HG02623 (cell line): Measurements from ENCODE around the gene TRPC6.
"Not testable (repeated sequence)": the region's sequence is repeated elsewhere in the genome, so short reads cannot be mapped to it uniquely, and the experiment has no call there.

Source experiments
- ATAC-seq: cut with Tn5 transposase; IDR thresholded peaks from one replicate; pipeline ENCODE4 v1.9.1; 2021; ENCODE audit warnings: moderate library complexity; ENCODE audit not compliant: unreplicated experiment

Gene TRPC6

GRCh38 chr11:101456812-101457211 lies 127.0 kb downstream of the TRPC6 start:
- ATAC-seq, result no peak

GRCh38 chr11:101453682-101454081 lies 130.1 kb downstream of the TRPC6 start:
- ATAC-seq, result no peak

DNA sequence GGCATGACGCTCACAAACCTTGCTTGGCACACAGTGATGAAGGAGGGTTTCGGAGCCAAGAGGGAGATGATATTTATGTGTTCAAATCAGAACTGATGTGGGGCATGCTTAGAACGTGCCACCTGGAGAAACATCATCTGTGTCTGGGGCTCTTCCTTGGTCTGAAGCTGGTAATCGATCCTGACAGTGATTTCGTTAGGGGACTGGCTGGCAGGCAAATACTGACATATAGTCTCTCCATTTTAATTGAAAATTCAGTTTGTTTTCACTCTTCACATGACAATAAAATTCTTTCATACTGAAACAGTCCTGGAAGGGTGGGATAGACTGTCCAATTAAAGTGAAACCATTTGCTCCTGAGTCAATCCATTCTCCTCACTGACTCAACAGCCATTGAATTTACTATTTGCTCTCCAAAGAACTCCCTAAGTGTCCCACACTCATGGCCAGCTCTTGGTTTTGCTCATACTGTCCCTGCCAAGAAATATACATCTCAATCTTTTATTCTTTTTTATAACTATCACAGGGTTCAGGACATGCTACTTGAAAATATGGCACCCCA lies 134.8 kb downstream of the TRPC6 start:
- ATAC-seq, result no peak

DNA sequence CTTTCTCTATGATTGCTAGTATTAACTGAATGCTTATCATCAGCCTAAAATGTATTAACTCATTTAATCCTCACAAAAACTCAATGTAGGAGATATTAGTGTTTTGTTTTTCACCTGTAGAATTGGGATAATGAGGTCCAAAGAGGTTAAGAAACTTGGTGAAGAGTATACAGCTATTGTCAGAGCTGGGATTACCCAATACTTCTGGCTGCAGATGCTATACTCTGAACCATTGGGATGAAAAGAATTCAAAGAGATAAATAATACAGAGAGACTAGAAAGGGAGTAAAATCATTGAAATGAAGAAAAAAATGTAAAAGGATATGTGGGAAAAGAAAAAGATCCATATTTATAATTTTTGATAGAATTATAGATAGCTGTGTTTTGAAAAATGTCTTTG lies 137.1 kb downstream of the TRPC6 start:
- ATAC-seq, result no peak

- ATAC-seq, result no peak
Measured at GRCh38 chr11:101446238-101446637, 137.6 kb downstream of the TRPC6 start.

GRCh38 chr11:101445761-101446160 lies 138.0 kb downstream of the TRPC6 start:
- no peak for ATAC-seq

GRCh38 chr11:101444851-101445250 lies 139.0 kb downstream of the TRPC6 start:
- no peak for ATAC-seq

DNA sequence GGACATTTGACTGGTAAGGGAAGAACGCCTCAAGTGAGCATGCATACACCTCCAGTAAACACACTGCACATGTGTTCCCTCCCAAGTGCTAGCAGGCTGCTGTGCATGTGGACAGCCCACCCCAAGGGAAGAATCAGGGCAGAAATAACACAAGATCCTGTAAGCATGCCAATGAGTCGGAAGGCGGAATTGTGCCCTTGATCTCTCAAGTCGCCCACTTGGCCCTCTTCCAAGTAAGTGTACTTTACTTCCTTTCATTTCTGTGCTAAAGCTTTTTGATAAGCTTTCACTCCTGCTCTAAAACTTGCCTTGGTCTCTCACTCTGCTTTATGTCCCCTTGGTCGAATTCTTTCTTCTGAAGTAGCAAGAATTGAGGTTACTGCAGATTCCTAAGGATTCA lies 139.6 kb downstream of the TRPC6 start:
- no peak for ATAC-seq

DNA sequence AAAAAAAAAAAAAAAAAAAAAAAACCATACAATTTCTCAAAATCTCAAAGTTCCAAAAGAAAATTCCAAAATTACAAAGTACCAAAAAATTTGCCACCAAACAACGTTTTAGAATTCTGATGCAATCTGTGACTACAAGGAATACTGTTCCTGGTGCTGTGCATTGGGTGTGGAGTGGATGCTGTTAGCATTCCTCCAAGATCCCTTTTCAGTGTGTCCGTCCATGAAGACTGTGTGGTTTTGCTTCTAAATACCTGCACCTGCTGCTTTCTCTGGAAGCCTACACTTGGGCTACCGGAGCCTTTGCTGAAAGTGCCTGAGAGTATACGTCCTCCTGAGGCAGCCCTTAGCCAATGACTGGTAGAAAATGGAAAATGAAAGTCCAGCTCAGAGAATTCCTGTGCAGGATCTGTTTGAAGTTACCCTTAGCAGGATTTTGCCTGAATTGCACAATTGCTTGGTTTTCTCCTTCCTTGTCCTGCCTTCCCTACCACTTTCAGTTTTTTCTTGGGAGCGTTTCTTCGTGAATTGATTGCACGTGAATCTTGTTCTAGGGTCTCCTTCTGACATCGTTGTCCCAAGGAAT lies 140.8 kb downstream of the TRPC6 start:
- no peak for ATAC-seq

DNA sequence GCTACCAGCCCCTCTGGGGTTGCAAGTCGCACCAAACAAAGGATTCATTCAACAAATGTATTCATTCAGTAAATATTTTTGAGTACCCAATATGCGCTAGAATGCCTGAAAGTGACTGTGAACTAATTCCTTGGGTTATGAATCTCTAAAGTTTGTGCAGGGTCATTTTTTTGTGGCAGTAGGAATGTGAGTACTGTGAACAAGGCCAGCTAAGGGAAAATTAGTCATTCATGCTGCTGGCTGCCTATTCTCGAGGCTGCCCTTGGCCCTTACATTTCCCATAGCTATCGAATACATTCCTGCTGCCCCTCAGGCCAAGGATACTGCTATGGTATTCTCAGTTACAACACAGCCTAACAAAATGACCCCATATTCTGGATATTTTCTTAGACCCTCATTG lies 141.6 kb downstream of the TRPC6 start:
- no peak for ATAC-seq

- ATAC-seq, result no peak
Measured at GRCh38 chr11:101441747-101442146, 142.1 kb downstream of the TRPC6 start.

DNA sequence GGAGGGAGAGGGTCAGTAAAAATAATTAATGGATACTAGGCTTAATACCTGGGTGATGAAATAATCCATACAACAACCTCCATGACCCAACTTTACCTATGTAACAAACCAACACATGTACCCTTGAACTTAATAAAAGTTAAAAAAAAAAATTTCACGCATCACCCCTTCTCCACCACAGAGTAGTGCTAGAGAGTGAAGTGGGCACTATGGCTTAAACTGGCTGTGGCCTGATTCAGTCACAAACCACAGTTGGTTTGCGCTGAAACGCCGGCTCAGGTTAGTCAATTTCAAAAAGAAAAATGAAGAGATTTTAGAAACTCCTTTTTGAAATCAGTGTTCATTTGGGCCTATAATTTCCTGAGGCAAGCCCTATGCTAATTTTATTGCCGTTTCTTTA lies 144.3 kb downstream of the TRPC6 start:
- ATAC-seq, result no peak

DNA sequence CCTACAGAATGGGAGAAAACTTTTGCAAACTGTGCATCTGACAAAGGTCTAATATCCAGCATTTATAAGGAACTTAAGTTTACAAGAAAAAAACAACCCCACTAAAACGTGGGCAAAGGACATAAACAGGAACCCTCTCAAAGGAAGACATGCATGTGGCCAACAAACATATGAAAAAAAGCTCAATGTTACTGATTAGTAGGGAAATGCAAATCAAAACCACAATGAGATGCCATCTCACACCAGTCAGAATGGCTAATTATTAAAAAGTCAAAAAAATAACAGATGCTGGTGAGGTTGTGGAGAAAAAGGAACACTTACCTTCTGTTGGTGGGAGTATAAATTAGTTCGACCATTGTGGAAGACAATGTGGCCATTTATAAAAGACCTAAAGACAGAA lies 145.1 kb downstream of the TRPC6 start:
- not testable (repeated sequence) for ATAC-seq

- no peak for ATAC-seq
Measured at GRCh38 chr11:101438126-101438525, 145.7 kb downstream of the TRPC6 start.

- ATAC-seq, result no peak
Measured at GRCh38 chr11:101436511-101437142, 147.2 kb downstream of the TRPC6 start.

- no peak for ATAC-seq
Measured at GRCh38 chr11:101435408-101435973, 148.3 kb downstream of the TRPC6 start.

DNA sequence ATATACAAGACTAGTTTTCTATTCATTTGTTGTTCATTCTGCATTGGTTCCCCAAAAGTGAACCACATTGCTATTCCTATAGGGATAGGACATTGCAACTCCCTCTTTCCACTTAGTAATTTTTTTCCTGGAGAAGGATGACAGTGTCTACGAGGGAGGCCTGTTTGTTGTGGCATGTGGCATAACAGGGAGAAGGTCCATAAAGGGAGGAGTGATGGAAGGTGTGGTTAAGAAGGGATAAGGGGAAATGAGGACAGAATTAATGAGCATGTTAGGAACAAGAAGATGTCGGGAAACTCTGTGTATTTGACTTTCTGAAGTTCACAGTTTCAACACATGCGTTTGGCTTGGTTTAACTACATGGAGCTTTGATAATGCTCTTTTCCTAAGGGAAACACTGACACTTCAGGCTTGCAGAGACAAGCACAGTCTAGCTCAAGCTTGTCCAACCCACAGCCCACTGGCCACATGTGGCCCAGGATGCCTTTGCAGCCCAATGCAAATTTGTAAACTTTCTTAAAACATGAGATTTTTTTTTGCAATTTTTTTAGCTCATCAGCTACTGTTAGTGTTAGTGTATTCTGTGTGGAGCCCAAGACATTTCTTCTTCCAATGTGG lies 149.7 kb downstream of the TRPC6 start:
- ATAC-seq, result no peak

DNA sequence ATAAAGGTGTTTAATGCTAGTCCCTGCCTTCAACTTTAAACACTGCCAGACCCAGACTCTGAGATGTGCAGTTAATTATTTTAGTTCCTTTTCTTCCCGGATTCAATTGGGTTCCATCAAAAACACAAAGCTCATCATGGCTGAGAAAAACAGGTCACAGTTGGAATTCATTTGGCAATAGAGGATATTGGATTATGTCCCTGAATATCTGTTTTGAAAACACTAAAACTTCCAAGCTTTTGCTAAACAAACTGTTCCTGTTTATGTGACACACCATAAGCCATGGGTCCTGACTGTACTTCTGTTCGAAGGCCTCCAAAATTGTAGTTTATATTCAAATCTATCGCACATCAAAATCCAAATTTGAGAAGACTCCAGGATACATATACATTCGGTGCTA lies 150.7 kb downstream of the TRPC6 start:
- no peak for ATAC-seq

DNA sequence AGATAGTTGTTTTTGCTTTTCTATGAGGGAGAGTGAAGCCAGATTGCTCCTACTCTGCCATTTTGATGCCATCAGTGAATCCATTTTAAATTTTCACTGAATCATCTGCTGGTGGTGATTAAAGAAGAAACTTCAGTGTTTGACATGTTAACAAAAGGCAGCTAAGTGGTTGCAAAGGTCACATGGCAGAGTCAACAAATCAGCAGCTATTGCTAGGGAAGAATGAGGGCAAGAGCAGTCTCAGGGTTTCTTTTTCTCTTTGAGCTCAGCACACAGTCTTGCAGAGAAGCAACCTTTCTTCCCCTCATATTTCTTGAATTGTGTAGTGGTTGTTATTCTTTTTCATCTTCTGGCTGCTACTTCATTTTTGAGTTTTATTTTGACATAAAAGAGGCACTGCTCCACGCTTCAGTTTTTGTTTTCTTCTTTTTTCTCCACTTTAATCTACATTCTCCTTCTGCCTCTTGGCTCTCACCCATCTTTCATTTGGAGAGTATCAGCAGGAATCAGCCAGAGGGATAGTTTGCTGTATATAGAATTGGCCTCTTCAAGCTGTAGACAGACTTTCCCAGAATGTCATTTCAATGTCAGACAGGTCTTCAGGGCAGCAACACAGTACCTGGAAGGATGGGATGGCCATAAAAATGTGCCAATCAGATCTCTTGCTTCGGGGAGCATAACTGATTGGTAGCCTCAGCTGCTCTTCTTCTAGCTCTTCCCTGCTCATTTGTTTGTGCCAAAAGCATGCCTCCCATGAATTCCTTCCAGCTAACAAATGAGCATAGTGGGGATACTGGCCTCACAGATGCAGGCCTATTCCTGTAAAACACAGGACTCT lies 153.9 kb downstream of the TRPC6 start:
- ATAC-seq, result no peak

DNA sequence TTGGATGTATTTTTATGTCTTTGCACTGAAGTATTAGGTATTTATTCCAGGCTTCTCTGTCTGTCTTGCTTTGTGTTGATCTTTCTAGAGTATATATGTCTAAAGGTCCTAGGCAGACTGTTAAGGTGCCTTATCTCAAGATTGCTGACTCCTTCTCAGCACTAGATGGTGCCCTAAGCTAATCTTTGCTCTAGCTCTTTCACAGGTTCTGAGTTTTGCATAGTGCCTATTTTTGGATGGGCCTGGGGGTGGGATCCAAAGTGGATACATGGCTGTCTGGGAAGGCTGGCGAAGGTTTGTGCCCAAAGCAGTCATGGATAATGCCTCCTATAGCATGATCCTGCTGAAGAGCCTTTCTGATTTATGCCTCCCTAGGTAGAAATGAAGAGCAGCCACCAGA lies 154.9 kb downstream of the TRPC6 start:
- no peak for ATAC-seq

GRCh38 chr11:101407324-101407723 lies 176.5 kb downstream of the TRPC6 start:
- ATAC-seq, result no peak
